HepG2 (cell line): Measurements from ENCODE around the gene TBC1D5. TPM values are rescaled to one million over a fixed set of nuclear protein-coding genes. Genes with fewer than 3 reads are reported as not detected.
"Not testable (repeated sequence)": the region's sequence is repeated elsewhere in the genome, so short reads cannot be mapped to it uniquely, and the experiment has no call there.

Experiments
- ATAC-seq: fragments of 200-7000 bp; cut with Tn5 transposase; 3 replicates; pipeline ENCODE4 v1.9.1; 2020; ENCODE audit warnings: mild to moderate bottlenecking, moderate library complexity
- BruUV-seq: library from RNA; stranded (reverse); fragments of 400-500 nt; replicated peaks from 2 replicates; lab custom pipeline; 2021; lab: Mats Ljungman, UMichigan
- CTCF ChIA-PET: fragments of 300-600 bp; formaldehyde crosslinking; extraction: SDS; loops from one replicate; lab custom pipeline; 2021; ENCODE audit warnings: low total read pairs, inconsistent platforms, low intra/inter-chr PET ratio; lab: Yijun Ruan, JAX
- POLR2A ChIA-PET: fragments of 350-600 bp; sonication (Branson Sonifier 250); formaldehyde crosslinking; loops from one replicate; lab custom pipeline; 2020; ENCODE audit warnings: antibody characterized with exemption, inconsistent platforms; lab: Yijun Ruan, JAX
- DNase-seq: peaks from one replicate; pipeline ENCODE4 v3.0.0-alpha.2; 2015; ENCODE audit warnings: low spot score
- FAIRE-seq: peaks from 3 replicates; lab custom pipeline; 2011; peaks lifted over from hg19 to GRCh38; lab: Jason Lieb, UNC
- H2AFZ ChIP-seq: one replicate; pipeline ENCODE4 v1.6.1; 2011; ENCODE audit warnings: low read length, inconsistent platforms
- H3K27ac ChIP-seq: fragments of 300-600 bp; 3 replicates; pipeline ENCODE4 v1.8.0; 2011; ENCODE audit warnings: mixed run types, mild to moderate bottlenecking, mixed read lengths, low read length, inconsistent platforms; ENCODE audit not compliant: insufficient read depth; ENCODE audit errors: extremely low read length
- H3K27me3 ChIP-seq, 2 experiments: fragments of 200-600 bp in 1 of 2; 2 replicates in 1 of 2; 3 replicates in 1 of 2; pipeline versions ENCODE4 v1.6.0 to v1.8.0; 2011; ENCODE audit warnings: low read length in 2 of 2, mild to moderate bottlenecking in 2 of 2, moderate library complexity in 2 of 2, inconsistent platforms in 1 of 2; ENCODE audit not compliant: insufficient read depth in 2 of 2, control insufficient read depth in 1 of 2
- H3K36me3 ChIP-seq, 2 experiments: fragments of 200-600 bp in 1 of 2; replicated peaks in 1 of 2; 2 replicates in 1 of 2; 3 replicates in 1 of 2; pipeline versions ENCODE4 v1.5.1 to v1.8.0; 2011; ENCODE audit warnings: low read length in 2 of 2, inconsistent platforms in 1 of 2; ENCODE audit not compliant: insufficient read depth in 2 of 2, control insufficient read depth in 1 of 2
- H3K4me1 ChIP-seq: 2 replicates; pipeline ENCODE4 v1.5.1; 2012; ENCODE audit warnings: low read length, inconsistent platforms; ENCODE audit not compliant: insufficient read depth
- H3K4me2 ChIP-seq: 2 replicates; pipeline ENCODE4 v1.6.0; 2011; ENCODE audit warnings: low read depth, low read length, inconsistent platforms
- H3K4me3 ChIP-seq, 3 experiments: fragments of 200-600 bp in 1 of 3; sonication (generic), shearing (Covaris generic) in 1 of 3; replicated peaks in 1 of 3; 2 replicates each; pipeline ENCODE4 v1.5.1; 2011 to 2016; ENCODE audit warnings: low read length in 3 of 3, inconsistent platforms in 2 of 3, low read depth in 2 of 3, mild to moderate bottlenecking in 2 of 3, control low read depth in 1 of 3, mixed read lengths in 1 of 3; ENCODE audit not compliant: insufficient read depth in 1 of 3
- H3K79me2 ChIP-seq: one replicate; pipeline ENCODE4 v1.6.1; 2011; ENCODE audit warnings: low read length, inconsistent platforms; ENCODE audit not compliant: insufficient read depth
- H3K9ac ChIP-seq: 2 replicates; pipeline ENCODE4 v1.6.0; 2011; ENCODE audit warnings: mild to moderate bottlenecking, low read depth, low read length, inconsistent platforms; ENCODE audit not compliant: insufficient read depth
- H3K9me3 ChIP-seq: 2 replicates; pipeline ENCODE4 v1.5.1; 2012; ENCODE audit warnings: mild to moderate bottlenecking, low read length
- H4K20me1 ChIP-seq: 2 replicates; pipeline ENCODE4 v1.6.0; 2011; ENCODE audit warnings: inconsistent platforms, mild to moderate bottlenecking, low read length, moderate library complexity; ENCODE audit not compliant: insufficient read depth
- MAFF ChIP-seq: IDR thresholded peaks from 2 replicates; pipeline ENCODE4 v1.6.1; 2011; ENCODE audit warnings: low read depth, low read length, improper control_type of control experiment
- MAFK ChIP-seq, 2 experiments: IDR thresholded peaks in 1 of 2; conservative IDR thresholded peaks in 1 of 2; 2 replicates each; pipeline ENCODE4 v1.6.1; 2011; ENCODE audit warnings: improper control_type of control experiment in 2 of 2, low read length in 2 of 2
- MTA3 ChIP-seq: sonication (generic); formaldehyde crosslinking; IDR thresholded peaks from 2 replicates; pipeline ENCODE4 v1.4.0; 2020; ENCODE audit warnings: missing genetic modification reagents
- ZBTB40 ChIP-seq, 2 experiments: fragments of 450-650 bp in 1 of 2; sonication (generic) in 1 of 2; formaldehyde crosslinking in 1 of 2; IDR thresholded peaks; 2 replicates each; pipeline versions ENCODE4 v1.6.1 to v1.8.0; 2016 to 2022; ENCODE audit warnings: antibody characterized with exemption in 1 of 2, mild to moderate bottlenecking in 1 of 2, missing genetic modification reagents in 1 of 2
- ZSCAN30 ChIP-seq: sonication (generic); formaldehyde crosslinking; IDR thresholded peaks from 2 replicates; pipeline ENCODE4 v1.5.0; 2020; ENCODE audit warnings: mild to moderate bottlenecking, missing genetic modification reagents
- WGBS: methylation state at CpG from one replicate; pipeline ENCODE4 v1.1.6; 2017; ENCODE audit warnings: low lambda C conversion rate; 5-methylcytosine and 5-hydroxymethylcytosine counted together
- in situ Hi-C: cut with HindIII; loops from 2 replicates; pipeline ENCODE4 v1.10.0; 2017; ENCODE audit warnings: low pct_unique_long_range_greater_than_20kb; ENCODE audit not compliant: extremely low pct_ligation_motif_present
- intact Hi-C: fragments of 100-400 bp; cut with micrococcal nuclease; formaldehyde crosslinking; loops from one replicate; pipeline ENCODE4 v1.10.0; 2022; ENCODE audit not compliant: unreplicated experiment
- polyA plus RNA-seq, 8 experiments: library from polyadenylated mRNA; depleted of rRNA in 3 of 8; stranded (reverse) in 7 of 8; unstranded in 1 of 8; fragments of >200 nt; fragmentation: Illumina TruSeq in 4 of 8; extraction: Trizol in 4 of 8; gene quantifications; 2 replicates each; pipeline versions ENCODE4 v1.2.1 to v1.2.3, GENCODE V29; 2011 to 2016; ENCODE audit warnings: low read depth in 4 of 8, missing spikeins in 1 of 8, mixed read lengths in 1 of 8; ENCODE audit not compliant: insufficient read depth in 1 of 8
- total RNA-seq, 5 experiments: library from RNA; depleted of rRNA; stranded (reverse); fragments of >200 nt; fragmentation: Illumina TruSeq; extraction: Trizol; gene quantifications; 2 replicates each; pipeline ENCODE4 v1.2.3, GENCODE V29; 2016; ENCODE audit warnings: low read depth in 1 of 5

Gene TBC1D5
- total and polyA plus RNA-seq, 2 of the 13 experiments (the other 11 are each of a cell fraction or from before 2014, with no cell fraction given), result 19.2 to 33.3 TPM

- TF ChIP-seq ZBTB40 (IDR thresholded peaks at IDR 0.05) (no peak), ZBTB40 (CRISPR knock-in tag; IDR thresholded peaks at IDR 0.05) (no peak), MTA3 (CRISPR knock-in tag) (no peak)
These were observed 346.4 kb downstream of the TBC1D5 start (continued) for GRCh38 chr3:17396036-17396435.

- Histone ChIP-seq H3K4me2 (no peak overlapping the region), H3K79me2 (no peaks in the 10 kb centered on the region), H3K9ac (no peak overlapping the region), H3K4me1 (no peaks in the 10 kb centered on the region), H3K36me3 (peaks cover 0 to 4% of the 10 kb centered on the region in 2 experiments; a peak in 2 of 5 replicates), H3K27ac (no peak overlapping the region), H2AFZ (no peak overlapping the region), H3K4me3 (no peak overlapping the region), H3K9me3 (no peaks in the 10 kb centered on the region)
- FAIRE-seq, result no peak
- in situ Hi-C loops (no loop called here), intact Hi-C loops (no loop called here)
- CTCF ChIA-PET, result no interaction called here
- POLR2A ChIA-PET, result no interaction called here
- TF ChIP-seq MAFF, result peak; percentile 71
- TF ChIP-seq MAFK (conservative IDR thresholded peaks at IDR 0.05 in 1 of 2, IDR thresholded peaks at IDR 0.05 in 1 of 2; ENCODE audit: low read length in 2 of 2), result peak; percentile 79 to 81
- no peak for TF ChIP-seq ZSCAN30 (CRISPR knock-in tag)
- TF ChIP-seq, all 625 proteins: peak for 2
- no TSS peak for BruUV-seq
- no peak for ATAC-seq
- DNase-seq, result no peak
- no peaks in the 10 kb centered on the region for H3K27me3 ChIP-seq
- WGBS, result 97% methylated on average over 5 of the region's 5 CpGs
- no peaks in the 10 kb centered on the region for H4K20me1 ChIP-seq
These were observed 347.8 kb downstream of the TBC1D5 start for GRCh38 chr3:17394541-17395155.

- intact Hi-C loops, H3K4me3 ChIP-seq, H3K27ac ChIP-seq, H2AFZ ChIP-seq, H3K36me3 ChIP-seq, H3K9ac ChIP-seq, H4K20me1 ChIP-seq, ATAC-seq, H3K4me1 ChIP-seq, FAIRE-seq, CTCF ChIA-PET, H3K4me2 ChIP-seq, H3K9me3 ChIP-seq, H3K27me3 ChIP-seq, in situ Hi-C loops, DNase-seq, H3K79me2 ChIP-seq, BruUV-seq, POLR2A ChIA-PET: not testable (repeated sequence)
- WGBS, result 93% methylated on average over 5 of the region's 5 CpGs
These were observed 349.9 kb downstream of the TBC1D5 start for GRCh38 chr3:17392516-17392915.
